ENCODE measurements around the gene TRPM3.

Gene TRPM3

DNA sequence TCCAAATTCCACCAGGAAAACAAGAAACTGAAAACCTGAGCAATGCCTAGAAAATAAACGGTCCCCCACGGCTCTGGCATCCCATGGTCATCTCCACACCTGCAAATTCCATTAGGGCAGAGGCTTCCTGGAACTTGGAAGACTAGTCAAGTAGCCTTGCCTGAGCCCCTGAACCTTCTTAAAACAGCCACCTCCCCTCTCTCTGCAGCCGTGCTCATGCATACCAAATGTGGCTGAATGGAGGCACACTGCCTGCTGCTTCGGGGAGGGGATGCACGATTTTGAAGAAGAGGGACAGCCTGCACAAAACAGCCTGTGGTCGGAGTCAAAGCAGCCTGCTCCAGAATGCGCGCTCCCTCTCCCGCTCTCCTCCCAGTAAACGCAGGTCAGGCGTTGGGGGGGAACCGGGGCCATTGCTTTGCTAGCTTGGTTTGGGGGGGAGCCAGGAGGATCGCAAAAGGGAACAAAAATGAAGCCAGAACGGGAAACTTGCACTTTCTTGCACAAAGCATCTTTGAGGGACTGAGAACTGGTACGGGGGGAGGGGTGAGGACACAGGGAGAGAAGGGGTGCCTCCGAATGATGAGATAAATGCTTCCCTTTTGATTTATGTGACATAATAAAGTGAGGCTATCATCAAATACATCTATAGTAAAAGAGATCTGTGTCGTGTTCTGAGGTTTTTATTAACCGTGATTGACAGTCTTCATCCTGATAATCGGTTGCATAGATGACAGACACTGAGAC, at the start of gene TRPM3:
TSS of gene TRPM3 (minus strand) at position 347 of the 747 bp plus-strand sequence. CDS start at position 80, 267 bp downstream.
- peak; percentile 10 for DNase-seq

DNA sequence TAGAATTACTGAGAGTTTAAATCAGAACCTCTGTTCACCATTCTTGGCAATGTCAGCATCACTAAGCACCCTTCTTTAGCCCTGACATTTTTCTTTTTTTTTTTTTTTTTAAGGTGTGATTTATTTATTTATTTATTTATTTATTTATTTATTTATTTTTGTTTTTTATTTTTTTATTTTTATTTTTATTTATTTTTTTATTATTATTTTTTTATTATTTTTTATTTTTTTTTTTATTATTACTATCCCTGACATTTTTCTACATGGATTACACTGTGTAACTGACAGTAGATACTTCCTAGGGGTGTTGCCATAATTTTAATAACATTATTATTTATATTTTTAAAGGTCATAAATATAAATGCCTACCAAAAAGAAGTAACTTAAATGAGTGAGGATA, 47.0 kb upstream of the TRPM3 start:
- DNase-seq, result no peak

DNA sequence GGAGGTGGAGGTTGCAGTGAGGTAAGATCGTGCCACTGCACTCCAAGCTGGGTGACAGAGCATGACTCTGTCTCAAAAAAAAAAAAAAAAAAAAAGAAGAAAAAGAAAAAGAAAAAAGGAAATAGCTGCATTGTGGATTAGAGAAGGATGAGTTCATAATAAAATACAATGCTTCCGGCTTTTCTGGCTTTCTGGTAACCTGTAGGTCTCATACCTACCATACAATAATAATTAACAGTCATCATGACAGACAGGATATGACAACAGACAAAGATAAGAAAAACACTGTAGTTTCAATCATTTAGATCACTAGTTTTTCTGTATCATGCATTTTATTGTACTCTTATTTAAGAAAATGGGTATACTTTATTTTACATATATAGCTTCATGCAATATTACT, 40.7 kb upstream of the TRPM3 start:
- DNase-seq, result no peak

DNA sequence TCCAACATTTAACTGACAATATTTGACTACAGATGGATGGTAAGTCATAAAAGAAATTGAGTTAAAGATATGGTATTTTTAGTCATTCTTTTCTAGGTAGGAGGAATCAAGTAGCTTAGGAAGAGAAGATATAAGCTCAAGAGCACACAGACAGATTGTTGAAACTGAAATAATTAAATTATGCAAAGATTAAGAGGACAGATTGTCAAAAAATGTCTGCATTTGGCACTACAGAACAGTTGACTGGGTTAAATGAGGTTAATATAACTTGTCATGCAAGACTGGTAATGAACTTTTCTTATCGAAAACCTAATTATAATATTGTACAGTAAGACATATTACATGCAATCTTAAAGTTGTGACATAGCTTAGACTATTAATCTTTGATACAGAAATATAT, 36.3 kb upstream of the TRPM3 start:
- no peak for DNase-seq

DNA sequence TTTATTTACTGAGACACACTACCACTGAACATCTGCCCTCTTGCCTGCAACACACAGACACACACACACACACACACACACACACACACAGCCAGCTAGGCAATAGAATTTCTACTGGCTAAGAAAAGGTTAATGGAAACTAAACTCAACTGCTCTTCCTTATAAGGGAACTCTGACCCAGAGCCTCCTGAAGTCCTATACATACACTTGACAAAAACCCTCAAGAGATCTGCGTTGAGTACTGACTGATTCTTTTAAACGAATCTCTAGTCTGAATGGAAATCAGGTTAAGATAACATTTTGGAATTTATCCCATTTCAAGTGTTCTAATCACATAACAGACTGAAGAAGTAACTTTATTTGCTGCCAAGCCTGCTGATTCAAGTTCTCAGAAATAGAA, 25.9 kb upstream of the TRPM3 start:
- no peak for DNase-seq

DNA sequence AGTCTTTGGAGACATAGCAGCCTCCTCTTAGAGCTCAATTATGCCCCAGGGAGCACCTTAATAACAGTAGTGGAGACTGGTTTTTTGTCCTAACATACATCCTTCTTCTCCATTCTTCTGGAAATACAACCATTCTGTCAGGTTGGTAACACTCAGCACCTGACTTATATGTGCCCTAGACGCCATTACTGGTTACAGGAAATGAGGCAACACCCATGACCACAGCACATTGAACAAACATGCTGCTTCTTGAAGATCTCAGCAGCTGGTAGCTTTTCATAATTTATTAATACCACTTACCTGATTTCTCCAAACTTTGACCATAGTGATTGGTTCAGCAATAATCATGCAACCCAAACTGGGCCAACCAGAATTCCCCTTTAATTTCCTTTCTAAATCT, 25.1 kb upstream of the TRPM3 start:
- DNase-seq, result peak; percentile 62

DNA sequence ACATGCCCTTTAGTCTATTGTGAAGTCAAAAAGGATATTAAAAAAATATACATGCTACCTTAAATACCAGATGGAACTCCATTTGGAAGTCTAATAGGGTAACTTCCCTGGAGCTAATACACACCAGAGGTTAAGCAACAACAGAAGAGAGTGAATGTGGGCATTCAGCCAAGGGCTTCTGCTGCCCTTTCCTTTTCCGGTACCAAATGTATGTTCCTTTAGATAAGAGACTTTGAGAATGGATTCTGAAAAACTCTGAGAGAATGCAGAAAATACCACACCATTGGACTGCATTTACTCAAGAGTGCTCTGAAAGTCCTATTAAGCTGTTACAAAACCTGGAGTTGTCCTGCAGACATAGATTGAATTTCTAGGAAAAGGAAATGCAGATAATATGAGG, 23.8 kb upstream of the TRPM3 start:
- DNase-seq, result peak; percentile 96

DNA sequence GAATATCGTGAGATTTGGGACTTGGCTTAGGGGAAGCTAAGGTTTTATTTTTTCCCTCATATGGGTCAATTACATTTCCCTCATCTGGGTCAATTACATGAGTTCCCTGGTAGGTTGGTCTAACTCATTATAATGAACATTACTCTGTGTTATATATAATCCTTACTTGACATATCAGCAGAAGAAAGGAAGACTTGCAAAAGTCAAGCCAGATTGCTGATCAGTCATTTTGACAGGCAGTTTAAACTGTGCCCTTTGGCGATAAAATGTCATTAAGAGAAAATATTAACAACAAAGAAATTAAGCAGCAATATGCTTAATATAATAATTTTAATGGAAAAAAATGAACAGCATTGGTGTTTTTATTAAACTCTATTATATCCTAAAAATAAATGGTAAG, 23.1 kb upstream of the TRPM3 start:
- peak; percentile 39 for DNase-seq

DNA sequence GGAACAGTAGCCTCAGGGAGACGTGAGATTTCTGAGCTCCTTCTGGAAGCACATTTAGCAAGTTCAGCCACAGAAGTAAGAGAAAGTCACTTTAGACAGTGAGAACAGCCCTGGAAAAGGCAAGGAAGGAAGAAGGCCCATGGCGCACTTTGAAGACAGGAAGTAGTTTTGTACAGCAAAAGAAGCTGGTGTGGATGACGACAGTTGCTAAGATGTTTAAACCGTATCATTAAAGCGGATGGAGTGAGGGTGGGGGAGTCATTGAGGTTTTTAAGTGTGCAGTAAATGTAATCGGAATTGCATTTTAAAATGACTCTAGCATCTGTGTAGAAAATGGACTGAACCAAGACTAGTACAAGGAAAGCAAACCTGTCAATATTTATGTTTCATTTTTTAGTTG, 15.3 kb upstream of the TRPM3 start:
- no peak for DNase-seq

DNA sequence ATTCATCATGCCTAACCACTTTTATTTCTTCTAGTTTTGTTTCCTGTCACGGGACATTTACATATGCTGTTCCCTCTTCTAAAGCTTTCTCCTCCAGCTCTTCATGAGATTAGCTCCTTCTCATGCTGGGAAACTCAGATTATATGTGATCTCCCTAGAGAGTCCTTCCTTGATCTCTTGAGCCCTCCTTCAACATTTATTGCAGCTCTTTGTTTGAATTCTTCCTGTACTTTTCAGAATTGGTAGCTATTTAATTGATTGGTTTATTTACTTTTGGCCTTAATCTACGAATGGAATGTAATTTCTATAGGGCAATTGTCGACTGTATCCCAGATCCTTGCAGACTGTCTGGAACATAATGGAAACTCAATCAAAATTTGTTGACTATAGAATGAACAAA, 9.7 kb upstream of the TRPM3 start:
- no peak for DNase-seq

DNA sequence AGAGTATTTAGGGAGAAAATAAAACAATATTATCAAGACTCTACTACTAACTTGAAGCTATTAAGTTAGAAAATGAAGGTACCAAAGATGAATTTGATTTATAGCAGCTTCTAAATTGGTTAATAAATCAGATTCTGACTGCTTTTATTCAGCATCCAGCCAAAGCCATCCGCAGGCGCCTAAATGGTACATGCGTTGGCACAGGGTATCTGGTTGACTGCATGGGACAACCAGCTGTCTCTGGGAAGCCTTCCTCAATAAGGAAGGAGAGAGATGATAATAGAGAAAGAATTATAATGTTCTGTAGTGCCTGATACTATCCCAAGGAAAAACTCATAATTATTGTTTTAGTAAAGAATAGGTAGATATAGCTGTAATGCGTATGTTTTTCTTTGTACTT, 9.1 kb upstream of the TRPM3 start:
- DNase-seq, result no peak

DNA sequence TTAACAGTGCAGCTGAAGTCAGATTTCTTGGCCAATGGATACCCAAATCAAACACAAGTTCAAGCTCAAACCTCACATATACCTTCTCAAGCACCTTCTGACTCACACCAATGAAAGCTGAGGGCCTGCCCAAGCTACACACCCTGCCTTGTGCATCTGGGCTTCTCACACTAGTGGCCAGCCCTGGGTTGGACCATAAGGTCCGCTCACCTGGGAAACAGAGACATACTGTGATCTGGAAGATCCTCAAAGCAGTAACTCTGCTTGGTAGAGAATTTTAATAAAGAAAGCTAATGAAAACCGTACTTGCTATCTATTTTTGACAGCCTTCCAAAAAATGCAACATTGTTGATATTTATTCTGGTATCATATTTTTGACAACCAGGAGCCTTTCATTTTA, 7.4 kb upstream of the TRPM3 start:
- no peak for DNase-seq

DNA sequence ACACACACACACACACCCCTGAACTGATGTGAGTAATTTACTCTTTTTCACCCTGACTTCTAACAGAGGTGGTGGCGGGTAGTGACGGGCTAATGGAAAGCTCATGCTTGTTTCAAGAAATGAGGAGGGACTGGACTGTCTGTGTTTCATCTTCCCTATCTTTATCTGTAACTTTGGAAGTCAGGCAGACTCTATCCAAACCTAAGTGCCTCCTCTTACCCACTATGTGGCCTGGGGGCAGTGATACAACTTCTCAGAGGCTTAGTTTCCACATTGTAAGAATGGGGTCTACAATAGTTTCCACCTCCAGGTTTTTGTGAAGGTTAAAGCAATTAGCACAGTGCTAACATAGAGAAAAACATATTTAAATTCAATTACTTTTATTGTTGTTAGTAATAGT, 5.9 kb upstream of the TRPM3 start:
- no peak for DNase-seq

DNA sequence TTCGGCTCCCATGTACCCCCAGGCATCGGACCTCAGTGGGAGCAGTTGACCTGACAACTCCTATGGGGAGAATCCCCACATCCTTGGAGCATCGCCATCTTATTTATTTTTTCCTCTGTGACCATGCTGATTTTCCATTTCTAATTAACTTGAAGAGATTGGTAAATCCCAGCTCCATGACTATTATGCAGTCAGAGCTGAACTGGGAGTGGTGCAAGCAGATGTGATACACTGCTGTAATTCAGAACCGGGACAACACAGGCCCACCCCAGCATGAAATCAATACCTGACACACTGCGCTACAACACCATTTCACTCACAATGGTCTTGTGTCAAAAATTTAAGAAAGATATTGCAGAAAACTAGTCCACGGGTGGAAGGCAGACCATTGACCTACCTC, 1.0 kb upstream of the TRPM3 start:
- DNase-seq, result no peak

DNA sequence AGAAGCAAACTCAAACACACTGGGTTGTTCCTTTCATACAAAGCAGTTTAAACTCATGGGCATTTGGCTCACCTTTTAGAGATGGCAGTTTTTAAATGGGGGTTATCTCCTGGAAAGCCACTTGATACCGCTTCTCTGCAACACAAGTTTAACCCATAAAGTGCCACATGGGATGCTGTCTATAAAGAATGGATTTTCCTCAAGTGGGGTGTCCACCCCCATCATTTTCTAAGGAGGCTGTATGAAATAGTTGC, 528 bp upstream of the TRPM3 start:
- no peak for DNase-seq

DNA sequence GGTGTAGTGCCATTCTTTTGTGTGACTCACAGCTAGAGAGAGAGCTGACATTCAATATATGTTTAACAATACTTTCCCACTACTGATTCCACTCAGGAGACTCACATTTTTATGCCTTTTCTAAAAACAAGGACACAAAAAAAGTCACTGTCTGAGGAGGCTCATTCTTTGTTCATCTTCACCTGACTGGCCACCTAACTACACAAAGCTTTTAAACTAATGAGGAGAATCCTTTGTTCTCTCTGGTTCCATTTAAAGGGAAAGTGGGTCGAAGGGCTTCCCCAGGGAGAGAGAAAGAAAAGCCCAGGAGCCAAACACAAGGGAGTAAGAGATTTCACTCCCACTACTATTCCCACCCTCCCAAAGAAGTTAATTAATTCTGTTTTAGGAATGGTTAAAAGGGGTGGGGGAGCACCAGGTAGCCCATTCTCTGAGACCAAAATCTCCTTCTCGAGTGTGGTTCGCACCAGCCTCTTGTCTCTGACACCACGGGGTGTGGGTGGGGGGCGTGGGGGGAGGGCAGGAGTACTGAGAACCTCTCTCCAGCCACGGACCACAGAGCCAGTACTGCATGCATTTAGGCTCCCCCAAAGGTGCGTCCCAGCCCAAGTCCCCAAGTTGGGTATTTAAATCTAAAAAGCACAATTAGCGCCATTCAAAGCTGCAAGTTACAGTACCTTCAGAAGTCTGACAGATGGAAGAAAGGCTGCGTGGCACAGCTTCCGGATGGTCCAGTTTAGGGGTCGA, 747 bp downstream of the TRPM3 start:
- no peak for DNase-seq

DNA sequence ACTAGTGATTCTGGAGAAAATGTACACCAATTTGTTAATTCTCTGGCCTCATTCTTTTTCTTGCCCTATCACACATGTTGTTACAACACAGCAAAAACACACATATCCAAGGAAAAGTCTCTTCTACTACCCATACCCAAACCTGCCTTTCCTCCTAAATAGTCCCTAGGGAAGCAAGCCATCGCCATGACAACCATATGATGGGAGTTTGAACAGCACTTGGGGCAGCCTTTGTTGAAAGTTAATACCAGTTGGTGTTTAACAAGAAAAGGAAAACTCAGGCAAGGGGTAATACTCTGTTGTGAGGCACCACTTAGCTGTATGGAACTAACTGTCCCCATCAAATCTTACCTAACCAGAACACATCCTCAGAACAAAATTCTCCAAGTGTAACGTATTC, 1.7 kb downstream of the TRPM3 start:
- no peak for DNase-seq

DNA sequence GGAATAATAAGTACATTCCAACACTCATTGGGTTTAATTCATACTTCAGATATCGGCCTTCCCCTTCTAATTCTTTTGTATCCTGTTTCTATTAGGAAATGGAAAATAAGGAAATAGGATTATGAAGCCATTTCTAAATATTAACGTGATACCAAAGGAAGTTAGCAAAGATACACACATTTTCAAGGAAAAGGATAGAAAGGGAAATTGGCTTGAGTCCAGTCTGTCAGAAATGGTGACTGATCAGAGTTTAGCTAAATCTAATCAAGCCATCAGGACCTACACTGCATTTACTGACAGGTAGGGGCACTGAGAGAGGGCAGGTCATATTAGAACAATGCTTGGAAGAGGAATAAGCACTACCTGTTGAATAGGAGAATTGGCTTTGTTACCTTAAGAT, 3.1 kb downstream of the TRPM3 start:
- DNase-seq, result no peak

DNA sequence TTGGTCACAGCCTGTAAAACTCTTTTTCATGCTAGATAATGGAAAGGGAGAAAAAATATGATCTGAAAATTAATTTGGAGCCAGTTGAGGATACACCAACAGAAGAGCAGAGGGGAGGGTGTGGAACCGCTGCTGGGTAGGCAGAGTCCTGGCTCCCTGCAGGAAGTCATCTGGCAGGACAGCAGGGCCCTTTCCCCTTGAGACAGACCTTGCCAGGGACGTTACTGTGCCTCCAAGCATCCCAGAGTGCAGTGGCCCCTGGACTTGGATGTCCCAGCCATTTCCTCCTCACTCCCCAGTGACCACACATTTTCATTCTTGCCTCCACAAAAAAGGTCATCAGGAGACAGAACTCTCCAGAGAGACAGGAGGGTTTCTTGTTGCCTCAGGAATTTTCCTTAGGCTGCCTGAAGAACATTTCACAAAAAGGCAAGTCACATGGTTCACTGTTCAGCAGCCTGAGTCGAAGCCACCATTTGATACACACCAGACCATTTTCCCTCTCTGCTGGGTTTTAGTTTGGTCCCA, 5.9 kb downstream of the TRPM3 start:
- no peak for DNase-seq

DNA sequence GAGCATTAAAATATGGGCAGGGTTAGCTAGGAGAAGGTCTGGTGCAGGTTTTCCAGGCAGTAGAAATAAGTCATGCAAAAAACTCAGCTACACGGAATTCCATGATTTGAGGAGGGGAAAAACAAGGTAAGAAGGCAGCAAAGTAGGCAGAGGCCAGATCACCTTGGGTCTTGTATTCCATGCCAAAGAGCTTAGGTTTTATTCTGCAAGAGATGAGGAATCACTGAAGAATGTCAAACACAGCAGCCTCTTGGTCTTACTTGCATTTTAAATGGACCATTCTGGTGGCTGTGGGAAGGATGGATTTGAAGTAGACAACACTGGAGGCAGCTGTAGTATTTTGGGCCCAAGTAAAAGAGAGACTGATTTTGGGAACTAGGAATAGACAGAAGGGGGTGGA, 8.6 kb downstream of the TRPM3 start:
- DNase-seq, result no peak

DNA sequence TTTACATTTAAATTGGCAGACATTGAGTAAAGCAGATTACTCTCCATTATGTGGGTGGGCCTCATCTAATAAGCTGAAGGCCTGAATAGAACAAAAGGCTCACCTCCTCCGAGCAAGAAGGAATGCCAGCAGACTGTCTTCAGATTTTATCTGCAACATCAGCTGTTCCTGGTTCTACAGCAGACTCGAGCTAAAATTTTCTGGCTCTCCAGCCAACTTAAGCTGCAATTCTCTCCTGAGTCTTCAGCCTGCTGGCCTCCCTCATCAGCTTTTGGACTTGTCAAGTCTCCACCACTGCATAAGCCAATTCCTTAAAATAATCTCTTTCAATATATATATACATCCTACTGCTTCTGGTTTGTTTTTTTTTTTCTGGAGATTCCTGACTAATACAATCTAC, 12.5 kb downstream of the TRPM3 start:
- no peak for DNase-seq

DNA sequence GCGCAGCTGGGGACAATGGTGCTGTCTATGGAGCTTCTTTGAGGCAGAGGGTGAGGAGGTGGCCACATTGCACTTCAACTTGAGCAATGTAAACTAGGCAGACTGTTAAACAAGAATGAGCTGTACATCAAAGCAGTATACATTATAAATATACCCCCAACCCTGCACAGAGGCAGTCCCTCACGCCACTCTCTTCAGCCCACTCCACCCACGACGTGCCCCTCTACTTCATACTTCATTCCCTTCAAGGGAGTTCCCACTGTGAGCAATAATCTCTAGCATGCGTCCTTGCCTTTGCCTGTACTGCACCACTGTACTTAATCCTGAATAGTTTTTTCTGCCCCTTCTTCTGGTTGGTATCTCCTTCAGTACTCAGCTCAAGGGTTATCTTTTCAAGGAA, 14.4 kb downstream of the TRPM3 start:
- no peak for DNase-seq

DNA sequence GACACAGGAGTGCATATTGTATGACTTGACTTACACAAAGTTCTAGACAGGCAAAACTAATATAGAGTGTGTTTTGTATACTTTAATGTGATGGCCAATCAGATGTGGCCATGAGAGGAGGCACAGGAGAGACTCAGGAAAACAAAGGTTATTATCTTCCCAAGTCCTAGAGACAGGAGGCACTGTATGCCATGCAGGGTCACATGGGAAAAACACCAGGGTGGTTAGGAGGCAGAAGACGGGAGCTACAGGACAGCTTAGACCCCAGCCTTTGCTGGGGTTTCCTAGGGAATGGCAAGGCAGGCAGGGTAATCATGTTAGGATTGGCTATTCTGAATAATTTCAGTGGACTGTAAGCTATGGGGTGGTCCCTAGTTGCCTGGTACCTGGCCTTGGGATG, 16.2 kb downstream of the TRPM3 start:
- no peak for DNase-seq

DNA sequence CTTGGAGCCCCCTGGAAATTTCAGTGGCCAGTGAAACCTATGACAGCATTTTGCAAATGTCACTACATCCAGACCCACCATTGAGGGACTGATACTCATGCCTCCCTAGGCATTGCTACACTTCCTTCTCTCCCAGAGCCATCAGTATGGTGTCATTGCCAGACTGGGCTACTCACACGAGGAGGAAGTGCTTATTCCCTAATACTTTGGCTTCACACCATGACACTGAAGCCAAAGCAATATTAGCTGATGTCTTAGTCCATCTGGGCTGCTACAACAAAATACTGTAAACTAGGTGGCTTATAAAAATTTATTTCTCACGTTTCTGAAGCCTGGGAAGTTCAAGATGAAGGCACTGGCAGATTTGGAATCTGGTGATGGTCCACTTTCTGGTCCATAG, 22.6 kb downstream of the TRPM3 start:
- DNase-seq, result no peak

DNA sequence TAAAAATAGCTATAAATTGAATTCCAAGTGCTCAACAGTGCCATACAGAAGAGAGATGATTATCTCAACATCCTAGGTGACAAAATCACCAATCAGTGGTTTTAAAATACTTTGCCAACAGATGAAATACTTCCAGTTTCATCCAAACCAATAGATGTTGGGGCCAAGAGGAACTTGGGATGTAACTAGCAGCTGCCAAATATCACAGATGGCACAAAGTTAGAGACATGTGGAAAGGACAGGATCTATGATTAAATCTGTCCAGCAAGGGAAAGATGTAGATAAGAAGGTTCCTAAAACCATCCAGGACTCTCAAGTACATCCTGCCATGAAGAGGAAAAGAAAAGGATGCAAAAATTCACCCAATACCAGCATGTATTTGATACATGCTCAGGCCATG, 23.8 kb downstream of the TRPM3 start:
- DNase-seq, result no peak

Data from hematopoietic multipotent progenitor cell treated with erythropoietin and hydrocortisone succinate and interleukin-3 and kit ligand, for 4 days (in vitro differentiated cells).